HK-2 (cell line): ENCODE data around the gene KCNMB3.
A peak's percentile ranks its signal among the peaks of the same experiment; 100 is the strongest.
"Not testable (repeated sequence)": the region's sequence is repeated elsewhere in the genome, so short reads cannot be mapped to it uniquely, and the experiment has no call there.

Experiments
- DNase-seq: peaks from one replicate; pipeline ENCODE4 v3.0.0-alpha.2; 2018; ENCODE audit not compliant: unreplicated experiment

The KCNMB3 gene

GRCh38 chr3:179250803-179251476 lies at the start of gene KCNMB3:
Gene KCNMB3 (minus strand): TSS chr3:179251114. CDS start chr3:179250990, 124 bp downstream.
- DNase-seq, result no peak

GRCh38 chr3:179299999-179300613 lies 49.2 kb upstream of the KCNMB3 start:
- DNase-seq, result no peak

- DNase-seq, result no peak
Observed at GRCh38 chr3:179299316-179299715, 48.4 kb upstream of the KCNMB3 start.

- no peak for DNase-seq
Observed at GRCh38 chr3:179297971-179298725, 47.2 kb upstream of the KCNMB3 start.

- DNase-seq, result no peak
Observed at GRCh38 chr3:179292450-179292849, 41.5 kb upstream of the KCNMB3 start.

- no peak for DNase-seq
Observed at GRCh38 chr3:179289295-179289694, 38.4 kb upstream of the KCNMB3 start.

- no peak for DNase-seq
Observed at GRCh38 chr3:179288845-179289244, 37.9 kb upstream of the KCNMB3 start.

GRCh38 chr3:179286331-179286730 lies 35.4 kb upstream of the KCNMB3 start:
- DNase-seq, result no peak

- DNase-seq, result no peak
Observed at GRCh38 chr3:179281825-179282224, 30.9 kb upstream of the KCNMB3 start.

GRCh38 chr3:179279837-179280236 lies 28.9 kb upstream of the KCNMB3 start:
- DNase-seq, result no peak

- DNase-seq, result no peak
Observed at GRCh38 chr3:179278932-179279693, 28.2 kb upstream of the KCNMB3 start.

- no peak for DNase-seq
Observed at GRCh38 chr3:179278151-179278550, 27.2 kb upstream of the KCNMB3 start.

GRCh38 chr3:179276743-179277142 lies 25.8 kb upstream of the KCNMB3 start:
- DNase-seq, result no peak

- no peak for DNase-seq
Observed at GRCh38 chr3:179276001-179276400, 25.1 kb upstream of the KCNMB3 start.

GRCh38 chr3:179274434-179274833 lies 23.5 kb upstream of the KCNMB3 start:
- not testable (repeated sequence) for DNase-seq

- DNase-seq, result peak; percentile 14
Observed at GRCh38 chr3:179272385-179272784, 21.5 kb upstream of the KCNMB3 start.

- DNase-seq, result no peak
Observed at GRCh38 chr3:179269152-179269707, 18.3 kb upstream of the KCNMB3 start.

GRCh38 chr3:179268400-179269051 lies 17.6 kb upstream of the KCNMB3 start:
- no peak for DNase-seq

- no peak for DNase-seq
Observed at GRCh38 chr3:179266701-179267211, 15.8 kb upstream of the KCNMB3 start.

GRCh38 chr3:179265875-179266274 lies 15.0 kb upstream of the KCNMB3 start:
- DNase-seq, result no peak

- DNase-seq, result no peak
Observed at GRCh38 chr3:179265092-179265491, 14.2 kb upstream of the KCNMB3 start.
